Stimulated activated CD4-positive, alpha-beta T cell treated with anti-CD3 and anti-CD28 coated beads, Interleukin-15, amount 100 ng/mL, for 24 hours (primary cell): ENCODE results near the gene PTPRK.

ENCODE experiments used
- DNase-seq: peaks from one replicate; pipeline ENCODE4 v3.0.0-alpha.2; 2020

PTPRK gene

DNA sequence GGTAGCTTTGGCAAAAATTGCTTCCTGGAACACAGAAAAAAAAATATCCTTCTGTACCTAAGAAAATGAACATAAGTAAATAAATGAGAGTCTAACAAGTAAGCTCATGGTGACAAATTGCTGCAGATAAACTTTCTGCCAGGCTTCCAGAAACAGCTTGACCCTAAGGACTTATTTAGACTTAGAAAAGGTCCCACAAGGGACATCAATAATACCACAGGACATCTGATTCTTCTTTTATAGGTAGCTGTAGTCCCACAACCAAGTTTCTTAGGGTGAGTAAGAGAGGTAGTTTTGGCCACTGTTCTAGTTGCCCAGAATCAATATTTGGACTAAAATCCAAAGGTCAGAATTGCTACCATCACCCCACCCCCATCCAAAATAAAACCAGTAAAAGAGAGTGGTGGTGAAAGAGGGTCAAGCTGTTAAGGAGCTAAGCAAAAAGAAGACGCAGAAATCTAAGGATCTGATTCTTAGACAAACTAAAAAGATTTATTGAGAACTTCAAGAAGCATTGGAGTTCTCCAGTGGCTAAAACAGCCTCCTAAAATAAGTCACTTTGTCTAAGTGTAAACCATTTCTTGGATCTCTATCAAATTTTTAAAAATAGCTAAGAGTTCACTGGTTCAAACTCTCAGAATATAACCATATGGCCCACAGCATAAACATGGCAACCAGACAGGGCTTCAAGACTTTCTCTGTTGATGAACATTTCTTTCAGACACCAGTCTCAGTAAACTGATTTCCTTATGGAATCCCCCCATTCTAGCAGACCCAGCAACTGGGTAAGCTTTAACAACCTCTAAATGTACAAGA lies 180.6 kb downstream of the PTPRK start:
- no peak for DNase-seq

DNA sequence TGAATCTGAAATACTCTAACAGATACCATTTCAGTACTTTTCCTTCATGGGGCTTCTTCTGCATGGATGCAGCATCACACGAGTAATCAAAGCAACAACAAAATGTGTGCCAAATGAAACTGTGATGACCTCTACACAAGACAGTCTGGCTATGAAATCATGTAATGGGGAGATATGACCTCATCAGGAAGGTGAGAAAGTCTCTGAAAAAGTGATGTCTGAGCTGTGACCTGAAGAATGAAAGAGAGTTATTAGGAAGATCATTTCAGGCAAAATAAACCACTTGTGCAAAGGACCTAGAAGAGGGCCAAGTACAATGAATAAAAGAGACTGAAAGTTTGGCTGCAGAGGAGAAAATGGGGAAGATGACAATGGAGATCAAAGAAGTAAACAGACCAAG lies 182.8 kb downstream of the PTPRK start:
- no peak for DNase-seq

DNA sequence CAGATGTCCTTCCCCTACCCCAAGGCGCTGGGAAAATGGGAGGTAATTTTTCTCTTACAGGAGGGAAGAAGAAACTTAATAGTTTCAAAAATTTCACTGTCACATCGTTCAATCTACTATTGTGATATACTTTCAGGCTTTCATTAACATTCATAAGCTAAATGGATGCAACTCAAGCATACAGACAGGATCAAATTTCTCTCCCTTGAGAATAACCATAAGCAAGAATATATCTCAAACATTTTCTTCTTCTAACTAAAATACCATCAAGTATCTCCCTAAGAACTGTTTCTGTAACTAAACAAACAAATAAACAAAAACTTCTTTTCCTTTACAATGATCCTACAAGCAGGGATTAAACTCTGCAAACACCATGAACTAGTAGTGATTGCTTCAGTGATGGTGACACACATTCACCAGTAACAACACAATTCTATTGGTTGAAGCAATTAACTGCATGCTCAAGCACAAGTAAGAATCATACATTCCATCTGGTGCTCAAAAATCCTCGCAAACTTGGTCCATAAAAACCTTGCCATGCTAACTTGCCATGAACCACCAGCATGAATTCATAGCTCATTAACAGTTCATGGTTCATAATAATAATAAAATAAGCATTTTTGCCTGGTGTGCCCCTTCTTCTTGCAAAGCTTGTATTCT lies 183.8 kb downstream of the PTPRK start:
- DNase-seq = no peak

DNA sequence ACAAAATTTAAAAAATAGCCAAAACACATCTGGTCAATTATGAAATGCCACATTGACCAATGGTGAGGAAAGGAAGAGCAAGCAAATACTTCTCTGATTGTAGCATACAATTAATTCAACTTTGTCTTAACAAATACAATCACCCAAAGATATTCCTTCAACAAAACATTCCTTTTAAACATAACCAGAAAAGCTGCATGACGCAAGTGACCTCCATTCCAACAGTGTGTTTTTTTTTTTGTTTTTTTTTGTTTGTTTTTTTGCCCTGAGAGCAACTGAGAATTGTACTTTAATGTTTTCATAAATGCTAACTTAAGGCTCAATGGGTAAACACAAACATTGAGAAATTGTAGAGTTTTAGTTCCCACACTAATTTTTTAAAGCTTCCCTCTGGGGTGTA lies 184.4 kb downstream of the PTPRK start:
- no peak for DNase-seq

DNA sequence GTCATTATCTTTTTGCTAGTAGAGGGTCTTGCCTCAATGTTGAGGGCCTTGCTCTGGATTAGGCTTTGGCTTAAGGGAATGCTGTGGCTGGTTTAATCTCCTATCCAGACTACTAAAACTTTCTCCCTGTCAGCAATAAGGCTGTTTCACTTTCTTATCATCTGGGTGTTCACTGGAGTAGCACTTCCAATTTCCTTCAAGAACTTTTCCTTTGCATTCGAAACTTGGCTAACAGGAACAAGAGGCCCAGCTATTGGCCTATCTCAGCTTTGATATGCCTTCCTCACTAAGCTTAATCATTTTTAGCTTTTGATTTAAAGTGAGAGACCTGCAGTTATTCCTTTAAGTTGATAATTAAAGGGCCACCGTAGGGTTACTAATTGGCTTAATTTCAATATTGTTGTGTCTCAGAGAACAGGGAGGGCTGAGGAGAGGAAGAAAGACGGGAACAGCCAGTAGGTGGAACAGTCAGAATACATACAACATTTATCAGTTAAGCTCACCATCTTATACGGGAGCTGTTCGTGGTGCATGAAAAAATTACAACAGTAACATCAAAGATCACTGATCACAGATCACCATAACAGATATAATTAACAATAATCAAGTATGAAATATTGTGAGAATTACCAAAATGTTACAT lies 186.7 kb downstream of the PTPRK start:
- DNase-seq = no peak

DNA sequence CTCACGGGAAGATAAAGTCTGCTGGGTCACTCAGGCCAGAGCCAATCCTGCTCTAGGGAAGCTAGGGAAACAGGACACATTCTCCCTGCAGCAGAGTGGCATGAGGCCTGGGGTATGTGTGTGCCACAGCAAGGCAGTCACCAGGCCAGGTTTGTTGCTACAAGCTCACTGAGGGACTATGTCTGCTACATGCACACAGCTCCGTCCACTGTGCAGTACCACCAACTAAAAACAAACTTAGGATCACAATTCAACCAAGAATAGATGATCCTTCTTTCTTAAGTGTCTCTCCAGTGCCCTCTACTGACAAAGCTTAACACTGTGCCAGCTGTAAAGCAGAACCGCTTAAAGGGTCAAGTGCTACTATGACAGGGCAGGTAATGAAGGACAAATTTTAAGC lies 192.5 kb downstream of the PTPRK start:
- peak; percentile 23 for DNase-seq

DNA sequence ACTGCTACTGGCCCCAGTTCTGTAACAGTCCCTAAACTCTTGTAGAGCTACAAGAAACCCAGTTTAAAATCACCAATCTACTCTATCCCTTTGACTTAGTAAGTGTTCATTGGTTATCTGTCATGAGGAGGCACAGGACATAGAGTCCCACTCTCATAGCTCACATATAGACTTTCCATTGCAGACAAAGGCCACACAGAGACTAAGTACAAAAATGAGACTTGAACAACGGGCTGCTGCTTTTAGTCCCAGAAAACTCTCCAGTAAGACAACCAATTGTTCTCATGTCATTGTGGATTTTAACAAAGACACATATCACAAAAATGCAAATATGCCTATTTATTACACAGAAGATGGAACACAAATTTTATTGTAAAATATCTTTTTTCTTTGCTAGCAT lies 197.4 kb downstream of the PTPRK start:
- DNase-seq = no peak

DNA sequence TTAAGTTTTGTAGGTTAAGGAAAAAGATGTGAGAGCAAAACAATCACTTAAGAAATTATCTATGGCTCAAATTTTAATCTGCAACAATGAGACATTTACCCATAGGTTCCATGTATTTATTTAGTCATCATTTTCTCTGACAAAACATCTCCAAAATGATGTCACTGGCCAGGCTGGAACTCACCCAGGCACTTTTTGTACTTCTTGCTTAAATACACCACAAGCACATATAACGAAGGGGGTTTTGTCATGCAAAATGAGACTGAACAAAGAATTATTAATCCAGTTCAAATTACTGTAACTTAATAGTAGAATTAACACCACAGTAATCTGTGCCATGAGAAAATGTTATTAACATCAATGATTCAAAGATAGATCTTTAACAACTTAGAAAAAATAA lies 200.5 kb downstream of the PTPRK start:
- no peak for DNase-seq

DNA sequence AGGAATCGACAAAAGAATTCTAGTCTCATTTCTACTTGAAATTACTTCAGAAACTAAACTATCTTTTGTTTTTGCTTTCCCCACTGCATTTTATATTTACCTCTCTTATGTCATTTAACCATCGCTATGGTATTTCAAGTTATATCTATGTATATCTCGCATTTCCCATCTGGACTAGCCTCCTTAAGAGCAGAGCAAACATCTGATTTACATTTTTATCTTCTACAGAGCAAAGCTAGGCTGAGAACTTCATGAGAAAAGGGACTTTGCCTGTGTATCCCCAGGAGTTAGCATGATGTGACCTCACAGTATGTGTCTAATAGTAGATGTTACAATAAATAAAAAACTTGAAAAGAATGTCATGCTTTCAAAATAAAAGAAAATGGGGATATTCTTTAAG lies 201.2 kb downstream of the PTPRK start:
- no peak for DNase-seq

DNA sequence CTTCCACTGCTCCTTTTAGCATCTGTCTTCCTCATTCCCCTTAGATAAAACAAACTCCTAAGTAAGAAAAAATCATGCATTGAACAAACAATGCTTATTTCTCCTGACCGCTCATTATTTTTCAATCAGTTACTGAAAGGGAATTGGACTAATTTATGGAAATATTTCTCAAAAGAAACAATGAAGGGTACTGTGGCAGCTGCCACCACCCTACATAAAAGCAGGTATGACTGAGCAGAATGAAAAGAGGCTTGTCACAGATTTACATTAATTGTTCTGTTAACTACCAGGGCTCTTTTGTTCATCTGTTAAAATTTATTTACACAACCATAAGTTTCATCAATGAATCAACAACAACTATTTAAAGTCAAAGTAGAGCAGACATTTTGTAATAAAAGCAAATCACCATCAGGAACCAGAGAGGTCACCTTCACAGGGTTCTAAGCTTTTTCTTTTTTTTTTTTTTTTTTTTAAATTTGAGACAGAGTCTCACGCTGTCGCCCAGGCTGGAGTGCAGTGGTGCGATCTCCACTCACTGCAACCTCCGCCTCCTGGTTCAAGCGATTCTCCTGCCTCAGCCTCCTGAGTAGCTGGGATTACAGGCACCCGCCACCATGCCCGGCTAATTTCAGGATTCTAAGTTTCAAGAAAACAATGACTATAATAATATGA lies 204.0 kb downstream of the PTPRK start:
- DNase-seq = no peak

DNA sequence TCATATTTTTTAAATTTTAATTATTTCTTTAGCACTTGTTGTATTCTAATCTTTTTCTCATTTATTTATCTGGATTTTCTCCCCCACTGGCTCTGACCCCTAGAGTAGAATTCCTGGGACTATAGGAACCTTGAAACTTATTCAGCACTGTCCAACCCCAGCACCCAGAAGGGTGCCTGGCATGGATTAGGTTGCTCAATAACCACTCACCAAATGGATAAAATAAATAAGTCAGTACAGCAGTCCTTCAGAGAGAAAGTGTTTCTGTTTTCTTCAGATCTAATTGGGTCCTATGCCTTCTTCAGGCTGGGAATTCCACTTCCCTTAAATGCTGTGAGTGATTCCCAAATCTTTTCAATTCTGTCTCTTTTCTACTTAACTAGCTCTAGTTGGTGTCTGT lies 206.2 kb downstream of the PTPRK start:
- no peak for DNase-seq

DNA sequence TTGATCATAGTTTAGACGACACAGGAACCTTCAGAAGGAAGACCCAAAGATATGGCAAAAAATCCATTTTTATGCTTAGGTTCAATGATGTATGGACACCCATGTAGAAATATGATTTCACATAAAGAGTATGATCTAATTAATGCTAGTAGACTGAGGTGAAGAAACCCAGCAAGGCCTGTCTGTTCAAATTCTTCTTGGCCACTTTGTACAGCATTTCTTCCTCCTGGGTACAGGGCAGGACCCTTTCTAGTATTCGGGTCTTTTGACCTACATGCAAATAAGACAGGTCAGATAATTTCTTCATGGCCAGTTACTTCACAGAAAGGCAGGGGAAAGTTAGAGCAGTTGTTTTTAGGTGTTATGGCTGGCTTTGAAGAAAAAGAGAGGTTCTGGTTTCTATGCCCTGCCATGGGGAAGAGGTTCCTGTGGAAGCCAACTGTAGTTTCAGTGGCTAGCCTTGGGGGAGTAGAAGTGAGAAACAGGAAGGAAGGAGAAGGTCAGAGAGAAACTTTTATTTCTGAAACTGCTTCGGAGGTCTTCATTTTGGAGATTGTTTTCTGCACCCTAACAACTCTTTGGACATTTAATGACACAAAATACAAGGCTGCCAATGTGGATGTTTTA lies 208.3 kb downstream of the PTPRK start:
- DNase-seq = no peak

DNA sequence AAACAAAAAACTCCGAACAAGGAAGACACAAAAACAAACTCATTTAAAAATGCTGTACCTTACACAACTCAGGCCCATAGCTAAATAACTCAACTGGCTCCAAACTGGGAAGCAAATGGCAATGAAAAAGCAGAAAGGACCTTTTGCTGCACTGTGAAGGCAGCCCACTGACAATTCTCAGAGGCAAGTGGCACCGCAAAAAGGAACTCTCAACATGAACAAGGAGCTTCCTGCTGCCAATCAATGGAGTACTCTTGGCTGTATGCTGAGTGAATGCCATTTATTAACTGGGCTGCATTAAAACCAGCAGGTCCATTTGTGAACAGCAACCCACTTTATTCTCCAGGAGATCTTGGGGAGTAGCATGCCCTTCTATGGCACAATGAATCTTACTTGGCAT lies 209.9 kb downstream of the PTPRK start:
- DNase-seq = no peak

DNA sequence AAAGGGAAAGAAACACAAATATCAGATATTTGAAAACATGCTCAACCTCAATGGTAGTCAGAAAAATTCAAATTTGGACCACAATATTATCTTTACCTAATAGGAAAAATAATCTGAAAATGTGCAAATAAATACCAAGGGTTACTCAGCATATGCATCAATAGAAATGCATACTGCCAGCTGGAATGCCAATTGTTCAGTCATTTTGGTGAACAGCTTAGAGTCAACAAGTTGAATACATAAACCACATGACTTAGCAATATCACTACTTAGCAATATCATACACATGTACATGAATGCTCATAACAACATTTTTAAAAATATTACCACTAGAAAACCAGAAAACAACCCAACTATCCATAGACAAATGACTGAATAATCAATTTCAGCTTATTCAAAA lies 212.7 kb downstream of the PTPRK start:
- no peak for DNase-seq

DNA sequence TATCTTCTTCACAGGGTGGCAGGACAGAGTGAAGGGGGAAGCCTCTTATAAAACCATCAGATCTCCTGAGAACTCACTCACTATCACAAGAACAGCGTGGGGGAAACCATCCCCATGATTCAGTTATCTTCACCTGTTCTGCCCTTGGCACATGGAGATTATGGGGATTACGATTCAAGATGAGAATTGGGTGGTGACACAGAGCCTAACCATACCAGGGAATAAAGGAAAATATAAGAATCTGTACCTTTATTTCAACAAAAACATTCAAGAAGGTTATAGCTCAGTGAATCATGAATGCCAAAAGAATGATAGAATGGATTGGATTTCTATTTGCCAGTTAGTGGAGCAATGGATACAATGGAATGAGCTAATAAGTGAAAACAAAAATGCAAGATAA lies 214.4 kb downstream of the PTPRK start:
- no peak for DNase-seq

DNA sequence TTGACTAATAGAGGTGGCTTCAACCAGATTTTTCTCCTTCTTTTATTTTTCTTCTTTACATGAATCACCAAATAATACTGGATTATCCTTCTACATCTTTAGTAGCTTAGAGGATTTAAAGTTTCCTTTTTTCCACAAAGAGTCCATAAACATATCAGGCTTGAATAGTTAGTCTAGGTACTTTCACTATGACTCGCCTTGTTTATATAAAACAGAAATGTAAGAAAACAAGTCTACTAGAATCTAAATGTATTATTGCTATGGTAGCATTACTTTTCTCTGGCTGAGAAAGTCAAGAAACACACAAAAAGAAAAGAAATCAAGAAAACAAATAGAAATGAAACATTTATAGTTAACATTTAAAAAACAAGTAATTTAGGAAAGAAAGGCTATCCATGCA lies 215.2 kb downstream of the PTPRK start:
- DNase-seq = no peak

DNA sequence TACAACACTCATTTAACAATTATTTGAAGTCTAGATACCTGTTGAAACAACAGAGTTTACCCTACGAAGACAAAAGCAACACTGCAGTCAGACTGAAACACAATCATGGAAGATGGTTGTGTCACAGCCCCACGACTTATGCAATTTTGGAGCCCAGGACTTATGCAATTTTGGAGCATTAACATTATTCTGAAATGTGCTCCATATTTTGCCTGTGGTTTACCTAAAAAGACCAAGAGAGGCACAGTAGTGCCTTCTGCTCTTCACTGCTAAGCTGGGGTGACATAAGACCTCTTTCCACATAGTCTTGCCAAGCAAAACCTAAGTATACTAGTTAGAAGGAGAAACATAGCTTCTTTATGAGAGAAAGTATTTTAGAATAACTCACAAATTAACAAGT lies 216.5 kb downstream of the PTPRK start:
- DNase-seq = no peak

DNA sequence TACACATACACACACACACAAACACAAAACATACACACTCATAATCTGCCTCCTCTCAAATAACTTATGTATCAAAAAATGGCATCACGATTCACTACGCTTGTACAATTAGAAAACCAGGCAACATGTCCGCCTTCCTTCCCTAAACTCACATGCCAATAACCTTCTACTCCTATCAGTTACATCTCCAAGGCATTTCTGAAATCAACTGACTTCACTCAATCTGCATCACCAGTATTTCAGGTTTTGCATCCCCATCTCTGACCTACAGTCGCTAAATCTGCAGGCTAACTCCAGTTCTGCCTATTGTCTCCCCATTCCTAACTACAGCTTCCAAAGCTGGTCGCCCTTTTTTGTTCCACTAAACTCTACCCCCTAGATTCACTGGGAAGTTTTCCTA lies 217.5 kb downstream of the PTPRK start:
- DNase-seq = no peak

DNA sequence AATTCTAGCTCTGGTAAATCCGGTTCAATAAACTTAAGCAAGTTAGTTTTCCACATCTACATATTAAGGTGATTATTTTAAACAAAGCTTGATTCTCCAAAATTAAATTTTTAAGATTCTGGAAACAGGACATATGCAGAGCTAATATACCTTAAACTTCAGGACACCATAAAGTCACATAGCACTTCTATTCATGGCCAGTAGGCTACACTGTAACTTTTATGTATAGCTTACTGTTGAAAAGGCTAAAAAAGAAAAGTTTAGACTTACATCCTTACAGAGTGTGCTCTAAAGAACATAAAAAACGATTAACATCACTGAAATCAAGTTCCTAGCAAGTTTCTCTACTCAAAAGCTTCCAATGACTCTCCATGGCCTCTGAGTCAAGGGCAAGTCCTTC lies 224.7 kb downstream of the PTPRK start:
- DNase-seq = no peak

DNA sequence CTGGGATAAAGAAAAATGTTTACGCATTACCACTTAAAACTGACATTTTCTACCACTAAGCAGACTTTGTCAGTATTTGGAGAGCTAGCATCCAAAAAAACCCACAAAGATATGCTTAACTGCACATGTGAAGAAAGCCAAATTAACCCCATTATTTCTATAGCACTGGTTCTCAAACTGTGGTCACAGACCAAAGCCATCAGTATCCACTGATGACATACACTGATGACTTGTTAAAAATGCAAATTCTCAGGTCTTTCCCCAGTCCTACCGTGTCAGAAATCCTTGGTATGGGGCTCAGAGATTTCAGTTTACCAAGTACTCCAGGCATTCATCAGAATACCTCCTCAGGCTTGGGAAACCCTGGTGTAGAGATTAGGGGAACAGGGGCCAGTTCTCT lies 230.2 kb downstream of the PTPRK start:
- DNase-seq = no peak

DNA sequence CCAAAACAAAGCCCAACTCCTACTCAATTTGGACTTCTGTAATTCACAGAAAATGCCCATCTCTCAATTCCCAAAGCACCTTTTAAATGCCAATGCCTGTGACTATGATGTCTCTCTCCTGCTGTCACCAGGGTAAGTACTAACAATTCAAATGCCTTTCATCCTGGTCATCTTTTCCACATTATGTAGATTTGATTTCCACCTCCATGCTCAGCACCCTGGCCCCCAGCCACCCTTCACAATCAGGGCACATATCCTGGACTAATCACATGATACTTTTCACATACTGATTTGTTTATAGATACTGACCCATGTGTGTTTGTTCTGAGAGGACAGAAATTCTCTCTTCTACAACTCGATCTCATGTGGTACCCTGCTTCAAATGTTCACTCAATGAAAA lies 236.3 kb downstream of the PTPRK start:
- no peak for DNase-seq

DNA sequence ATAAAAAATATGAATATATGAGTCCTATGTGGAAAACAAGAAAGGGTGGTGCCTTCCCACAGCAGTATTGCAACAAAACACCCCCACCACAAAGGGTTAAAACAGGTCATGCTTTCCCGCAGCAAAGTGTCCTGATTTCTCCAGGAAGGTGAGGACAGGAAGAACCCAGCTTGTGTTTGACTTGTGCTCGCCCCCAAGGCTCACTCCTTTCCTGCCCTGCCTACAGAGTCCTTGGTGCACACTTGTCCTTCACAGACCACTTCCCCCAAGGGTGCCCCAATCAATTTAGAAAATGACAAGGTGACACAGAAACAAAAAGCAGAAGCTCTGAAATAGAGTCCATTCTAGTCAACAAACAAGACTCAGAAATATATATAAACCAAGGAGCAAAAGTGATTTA lies 237.4 kb downstream of the PTPRK start:
- no peak for DNase-seq

DNA sequence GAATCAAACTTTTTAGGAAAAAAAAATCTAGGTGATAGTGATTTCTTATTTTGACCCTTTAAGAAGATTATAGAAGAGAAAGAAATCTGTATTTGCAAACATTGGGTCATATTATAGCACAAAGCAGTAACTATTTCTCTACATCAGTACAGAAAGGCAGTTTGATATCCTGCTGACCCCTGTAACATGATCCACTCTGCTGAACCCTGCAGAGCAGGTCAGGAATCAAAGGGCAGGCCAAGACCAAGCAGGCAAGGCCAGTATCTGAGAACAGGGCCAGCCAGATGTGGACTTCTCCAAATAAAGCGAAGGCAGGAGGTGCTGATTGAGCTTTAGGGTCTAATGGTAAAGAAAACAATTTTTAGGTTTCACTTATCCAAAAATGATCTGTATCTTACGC lies 239.4 kb downstream of the PTPRK start:
- no peak for DNase-seq
